Loucy (cell line): Measurements from ENCODE around the gene HRH3.

Experiments used
- EZH2phosphoT487 ChIP-seq: fragments of 200-600 bp; IDR thresholded peaks from 2 replicates; pipeline ENCODE4 v1.6.1; 2018; ENCODE audit warnings: antibody characterized with exemption, mild to moderate bottlenecking, moderate library complexity, borderline replicate concordance
- TF ChIP-seq, protein P1 (sequence below): fragments of 200-600 bp; sonication (generic); conservative IDR thresholded peaks from 2 replicates; pipeline ENCODE4 v1.5.1; 2014; ENCODE audit warnings: mild to moderate bottlenecking, antibody characterized with exemption, low read length

DNA sequence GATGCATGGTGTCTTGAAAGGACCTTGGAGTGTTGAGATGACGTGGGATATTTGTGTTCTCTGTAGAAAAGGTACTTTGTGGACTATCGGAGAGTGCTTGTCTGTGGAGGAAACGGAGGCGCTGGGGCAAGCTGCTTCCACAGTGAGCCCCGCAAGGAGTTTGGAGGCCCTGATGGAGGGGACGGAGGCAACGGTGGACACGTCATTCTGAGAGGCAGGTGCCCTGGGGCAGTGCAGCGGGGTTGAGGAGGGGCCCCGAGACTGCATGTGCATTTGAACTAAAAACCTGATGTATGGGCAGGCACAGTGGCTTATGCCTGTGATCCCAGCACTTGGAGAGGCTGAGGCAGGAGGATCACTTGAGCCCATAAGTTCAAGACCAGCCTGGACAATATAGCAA, 24.3 kb downstream of the HRH3 start:
- TF ChIP-seq, protein P1, sequence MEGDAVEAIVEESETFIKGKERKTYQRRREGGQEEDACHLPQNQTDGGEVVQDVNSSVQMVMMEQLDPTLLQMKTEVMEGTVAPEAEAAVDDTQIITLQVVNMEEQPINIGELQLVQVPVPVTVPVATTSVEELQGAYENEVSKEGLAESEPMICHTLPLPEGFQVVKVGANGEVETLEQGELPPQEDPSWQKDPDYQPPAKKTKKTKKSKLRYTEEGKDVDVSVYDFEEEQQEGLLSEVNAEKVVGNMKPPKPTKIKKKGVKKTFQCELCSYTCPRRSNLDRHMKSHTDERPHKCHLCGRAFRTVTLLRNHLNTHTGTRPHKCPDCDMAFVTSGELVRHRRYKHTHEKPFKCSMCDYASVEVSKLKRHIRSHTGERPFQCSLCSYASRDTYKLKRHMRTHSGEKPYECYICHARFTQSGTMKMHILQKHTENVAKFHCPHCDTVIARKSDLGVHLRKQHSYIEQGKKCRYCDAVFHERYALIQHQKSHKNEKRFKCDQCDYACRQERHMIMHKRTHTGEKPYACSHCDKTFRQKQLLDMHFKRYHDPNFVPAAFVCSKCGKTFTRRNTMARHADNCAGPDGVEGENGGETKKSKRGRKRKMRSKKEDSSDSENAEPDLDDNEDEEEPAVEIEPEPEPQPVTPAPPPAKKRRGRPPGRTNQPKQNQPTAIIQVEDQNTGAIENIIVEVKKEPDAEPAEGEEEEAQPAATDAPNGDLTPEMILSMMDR = no peak
- no peak for TF ChIP-seq EZH2phosphoT487
